Measurements from ENCODE around the gene B4GALT1.

Gene B4GALT1

GRCh38 chr9:33137781-33138264 is 29.3 kb downstream of the B4GALT1 start:
- no peak for DNase-seq

GRCh38 chr9:33136721-33137670 is 30.1 kb downstream of the B4GALT1 start:
- DNase-seq: peak; percentile 23

GRCh38 chr9:33135470-33135958 is 31.6 kb downstream of the B4GALT1 start:
- DNase-seq: peak; percentile 22

GRCh38 chr9:33135031-33135461 is 32.1 kb downstream of the B4GALT1 start:
- DNase-seq: peak; percentile 20

GRCh38 chr9:33133186-33133585 is 34.0 kb downstream of the B4GALT1 start:
- DNase-seq: no peak

GRCh38 chr9:33131790-33132772 is 35.1 kb downstream of the B4GALT1 start:
- DNase-seq: no peak

- no peak for DNase-seq
These were observed 36.0 kb downstream of the B4GALT1 start for GRCh38 chr9:33130961-33131789.

GRCh38 chr9:33129886-33130881 is 37.0 kb downstream of the B4GALT1 start:
- DNase-seq: no peak

GRCh38 chr9:33129251-33129885 is 37.8 kb downstream of the B4GALT1 start:
- DNase-seq: no peak

- no peak for DNase-seq
These were observed 38.6 kb downstream of the B4GALT1 start for GRCh38 chr9:33128570-33128969.

- DNase-seq: no peak
These were observed 39.3 kb downstream of the B4GALT1 start for GRCh38 chr9:33127881-33128280.

GRCh38 chr9:33125871-33126823 is 41.0 kb downstream of the B4GALT1 start:
- DNase-seq: no peak

GRCh38 chr9:33125461-33125860 is 41.7 kb downstream of the B4GALT1 start:
- no peak for DNase-seq

- no peak for DNase-seq
These were observed 42.3 kb downstream of the B4GALT1 start for GRCh38 chr9:33124751-33125381.

GRCh38 chr9:33124046-33124445 is 43.1 kb downstream of the B4GALT1 start:
- no peak for DNase-seq

- no peak for DNase-seq
These were observed 43.6 kb downstream of the B4GALT1 start for GRCh38 chr9:33123407-33124031.

- no peak for DNase-seq
These were observed 46.5 kb downstream of the B4GALT1 start for GRCh38 chr9:33120620-33121019.

- DNase-seq: no peak
These were observed 49.3 kb downstream of the B4GALT1 start for GRCh38 chr9:33117796-33118195.
